ENCODE data around the gene TBC1D14. TPM values are rescaled to one million over a fixed set of nuclear protein-coding genes. Genes with fewer than 3 reads are reported as not detected.

Gene TBC1D14
- total and polyA plus RNA-seq, 2 experiments from 2014 or later, result 33.6 to 50.8 TPM

DNA sequence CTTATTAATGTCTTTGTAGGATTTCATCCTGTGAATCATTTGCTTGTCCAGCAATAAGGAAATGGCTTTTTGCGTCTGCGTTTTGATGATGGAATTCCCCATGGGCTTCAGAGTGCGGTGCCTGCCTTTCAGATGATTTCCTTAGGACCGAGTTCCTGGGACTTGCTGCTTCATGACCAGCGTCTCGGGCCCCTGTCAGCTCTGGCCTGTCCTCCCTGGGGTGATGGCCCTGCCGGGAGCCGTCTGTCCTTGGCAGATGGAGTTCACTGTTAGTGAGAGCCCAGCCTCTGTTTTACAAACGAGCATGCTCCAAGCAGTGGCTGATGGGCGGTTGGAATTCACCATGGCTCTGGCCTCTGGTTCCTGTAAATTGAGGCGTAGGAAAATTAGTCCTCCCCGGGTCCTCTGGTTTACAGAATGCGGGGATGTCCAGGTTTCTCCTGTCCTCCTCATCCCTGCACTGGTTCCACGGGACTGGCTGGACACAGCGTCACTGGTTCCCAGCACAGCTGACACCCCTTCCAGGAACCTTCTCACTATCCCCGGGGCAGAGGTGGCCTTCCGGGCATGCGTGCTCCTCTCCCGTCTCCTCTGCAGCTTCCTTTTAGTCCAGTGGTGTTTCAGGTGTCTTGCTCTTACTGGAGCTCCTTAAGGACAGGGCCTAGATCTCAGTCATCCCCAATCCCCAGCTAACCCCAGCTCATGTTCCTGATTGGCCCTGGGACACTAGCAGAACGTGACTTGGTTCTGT is 34.9 kb downstream of the TBC1D14 start:
- peak overlapping the region; percentile 93 for H3K27ac ChIP-seq
- no peaks in the 10 kb centered on the region for H3K36me3 ChIP-seq (replicated peaks; ENCODE audit: insufficient read depth, low read depth)
- H3K9me2 ChIP-seq (replicated peaks; ENCODE audit: insufficient read depth), result no peaks in the 10 kb centered on the region
- TF ChIP-seq EZH2 (IDR thresholded peaks at IDR 0.05; ENCODE audit: borderline replicate concordance), result no peak
- TF ChIP-seq, protein P1, sequence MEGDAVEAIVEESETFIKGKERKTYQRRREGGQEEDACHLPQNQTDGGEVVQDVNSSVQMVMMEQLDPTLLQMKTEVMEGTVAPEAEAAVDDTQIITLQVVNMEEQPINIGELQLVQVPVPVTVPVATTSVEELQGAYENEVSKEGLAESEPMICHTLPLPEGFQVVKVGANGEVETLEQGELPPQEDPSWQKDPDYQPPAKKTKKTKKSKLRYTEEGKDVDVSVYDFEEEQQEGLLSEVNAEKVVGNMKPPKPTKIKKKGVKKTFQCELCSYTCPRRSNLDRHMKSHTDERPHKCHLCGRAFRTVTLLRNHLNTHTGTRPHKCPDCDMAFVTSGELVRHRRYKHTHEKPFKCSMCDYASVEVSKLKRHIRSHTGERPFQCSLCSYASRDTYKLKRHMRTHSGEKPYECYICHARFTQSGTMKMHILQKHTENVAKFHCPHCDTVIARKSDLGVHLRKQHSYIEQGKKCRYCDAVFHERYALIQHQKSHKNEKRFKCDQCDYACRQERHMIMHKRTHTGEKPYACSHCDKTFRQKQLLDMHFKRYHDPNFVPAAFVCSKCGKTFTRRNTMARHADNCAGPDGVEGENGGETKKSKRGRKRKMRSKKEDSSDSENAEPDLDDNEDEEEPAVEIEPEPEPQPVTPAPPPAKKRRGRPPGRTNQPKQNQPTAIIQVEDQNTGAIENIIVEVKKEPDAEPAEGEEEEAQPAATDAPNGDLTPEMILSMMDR (IDR thresholded peaks at IDR 0.05; ENCODE audit: poor library complexity), result no peak
- TF ChIP-seq EZH2phosphoT487 (IDR thresholded peaks at IDR 0.05; ENCODE audit: low read depth, severe bottlenecking, unreplicated experiment), result no peak
- H4K20me1 ChIP-seq (ENCODE audit: insufficient read depth, poor library complexity, severe bottlenecking), result no peaks in the 10 kb centered on the region
- H3K4me1 ChIP-seq (ENCODE audit: insufficient read depth), result peaks cover 48% of the 10 kb centered on the region
- H3K9me3 ChIP-seq (ENCODE audit: low read depth), result no peaks in the 10 kb centered on the region
- no peak overlapping the region for H3K4me2 ChIP-seq
- WGBS (ENCODE audit: low lambda C conversion rate, missing lambda C conversion rate), result 78% methylated on average over 20 of the region's 20 CpGs
- peaks cover 71% of the 10 kb centered on the region for H3K79me2 ChIP-seq
- H2AFZ ChIP-seq, result no peak overlapping the region
- no peak overlapping the region for H3K4me3 ChIP-seq
- no peaks in the 10 kb centered on the region for H3K27me3 ChIP-seq
- DNase-seq (ENCODE audit: low spot score), result no peak

DNA sequence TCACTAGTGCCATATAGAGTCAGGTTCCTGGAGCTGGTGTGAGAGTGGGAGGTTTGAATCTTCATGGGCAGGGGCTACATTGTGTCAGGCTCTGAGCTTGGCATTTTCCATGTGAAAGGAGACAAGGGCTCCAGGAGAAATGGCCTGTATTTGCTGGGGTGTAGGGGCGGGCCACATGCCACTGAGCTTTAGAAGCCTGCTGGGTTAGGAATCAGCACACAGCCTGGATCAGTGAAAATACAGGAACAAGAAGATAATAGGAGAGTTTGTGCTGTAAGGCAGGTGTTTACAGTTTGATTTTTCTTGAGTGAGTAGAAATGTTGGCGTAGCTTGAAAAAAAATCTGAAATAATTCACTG is 35.4 kb downstream of the TBC1D14 start:
- no peaks in the 10 kb centered on the region for H3K36me3 ChIP-seq (replicated peaks; ENCODE audit: insufficient read depth, low read depth)
- no peaks in the 10 kb centered on the region for H3K27me3 ChIP-seq
- no peak overlapping the region for H3K4me2 ChIP-seq
- H3K9me3 ChIP-seq (ENCODE audit: low read depth), result no peaks in the 10 kb centered on the region
- WGBS (ENCODE audit: low lambda C conversion rate, missing lambda C conversion rate), result 98% methylated on average over 2 of the region's 2 CpGs
- TF ChIP-seq EZH2phosphoT487 (IDR thresholded peaks at IDR 0.05; ENCODE audit: low read depth, severe bottlenecking, unreplicated experiment) (no peak), EZH2 (IDR thresholded peaks at IDR 0.05; ENCODE audit: borderline replicate concordance) (no peak)
- TF ChIP-seq, protein P1 (IDR thresholded peaks at IDR 0.05; ENCODE audit: poor library complexity), result no peak
- DNase-seq (ENCODE audit: low spot score), result no peak
- peaks cover 71% of the 10 kb centered on the region for H3K79me2 ChIP-seq
- peak overlapping the region; percentile 93 for H3K27ac ChIP-seq
- no peaks in the 10 kb centered on the region for H3K9me2 ChIP-seq (replicated peaks; ENCODE audit: insufficient read depth)
- H4K20me1 ChIP-seq (ENCODE audit: insufficient read depth, poor library complexity, severe bottlenecking), result no peaks in the 10 kb centered on the region
- H3K4me1 ChIP-seq (ENCODE audit: insufficient read depth), result peaks cover 48% of the 10 kb centered on the region
- no peak overlapping the region for H3K4me3 ChIP-seq
- H2AFZ ChIP-seq, result no peak overlapping the region

DNA sequence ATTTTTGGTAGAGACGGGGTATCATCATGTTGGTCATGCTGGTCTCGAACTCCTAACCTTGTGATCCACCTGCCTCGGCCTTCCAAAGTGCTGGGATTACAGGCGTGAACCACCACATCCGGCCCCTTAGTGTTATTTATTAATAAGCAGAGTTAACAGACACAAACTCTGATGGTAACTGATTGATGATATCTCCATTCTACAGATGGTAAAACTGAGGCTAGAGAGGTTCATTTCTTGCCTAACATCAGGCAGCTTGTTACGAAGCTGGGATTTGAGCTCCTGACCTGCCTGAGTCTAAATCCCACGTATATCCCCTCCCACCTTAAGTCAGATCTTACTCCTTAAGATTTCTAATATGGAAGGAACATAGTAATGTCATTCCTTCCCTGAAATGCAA is 36.9 kb downstream of the TBC1D14 start:
- H3K4me3 ChIP-seq, result no peak overlapping the region
- peak overlapping the region; percentile 97 for H3K27ac ChIP-seq
- H3K27me3 ChIP-seq, result no peaks in the 10 kb centered on the region
- no peak overlapping the region for H3K4me2 ChIP-seq
- H2AFZ ChIP-seq, result no peak overlapping the region
- H3K9me3 ChIP-seq (ENCODE audit: low read depth), result no peaks in the 10 kb centered on the region
- peaks cover 73% of the 10 kb centered on the region for H3K79me2 ChIP-seq
- H4K20me1 ChIP-seq (ENCODE audit: insufficient read depth, poor library complexity, severe bottlenecking), result no peaks in the 10 kb centered on the region
- TF ChIP-seq EZH2phosphoT487 (IDR thresholded peaks at IDR 0.05; ENCODE audit: low read depth, severe bottlenecking, unreplicated experiment) (no peak), EZH2 (IDR thresholded peaks at IDR 0.05; ENCODE audit: borderline replicate concordance) (no peak)
- TF ChIP-seq, protein P1 (IDR thresholded peaks at IDR 0.05; ENCODE audit: poor library complexity), result no peak
- H3K9me2 ChIP-seq (replicated peaks; ENCODE audit: insufficient read depth), result no peaks in the 10 kb centered on the region
- WGBS (ENCODE audit: low lambda C conversion rate, missing lambda C conversion rate), result 95% methylated on average over 7 of the region's 7 CpGs
- no peak for DNase-seq (ENCODE audit: low spot score)
- no peaks in the 10 kb centered on the region for H3K36me3 ChIP-seq (replicated peaks; ENCODE audit: insufficient read depth, low read depth)
- peaks cover 37% of the 10 kb centered on the region for H3K4me1 ChIP-seq (ENCODE audit: insufficient read depth)
